Subcutaneous abdominal adipose tissue (tissue), 5 donors: Measurements from ENCODE around the gene SDC3.
"Not testable (repeated sequence)": the region's sequence is repeated elsewhere in the genome, so short reads cannot be mapped to it uniquely, and the experiment has no call there.

ENCODE experiments used
- H3K27ac ChIP-seq: one replicate; pipeline ENCODE4 v1.7.0; 2013; ENCODE audit warnings: low read depth, mild to moderate bottlenecking, inconsistent platforms, low read length, moderate library complexity
- H3K27me3 ChIP-seq, 5 donors: one replicate each; pipeline ENCODE4 v1.7.0; 2013; ENCODE audit warnings: low read length in 5 of 5, inconsistent platforms in 1 of 5; ENCODE audit not compliant: control insufficient read depth in 5 of 5, insufficient read depth in 4 of 5
- H3K36me3 ChIP-seq, 5 donors: one replicate each; pipeline ENCODE4 v1.7.0; 2013; ENCODE audit warnings: low read length in 5 of 5; ENCODE audit not compliant: control insufficient read depth in 5 of 5, insufficient read depth in 5 of 5
- H3K4me1 ChIP-seq, 5 donors: one replicate each; pipeline ENCODE4 v1.7.0; 2013; ENCODE audit warnings: low read length in 5 of 5, mild to moderate bottlenecking in 3 of 5, moderate library complexity in 1 of 5; ENCODE audit not compliant: control insufficient read depth in 5 of 5, insufficient read depth in 5 of 5
- H3K4me3 ChIP-seq, 5 donors: one replicate each; pipeline ENCODE4 v1.7.0; 2013; ENCODE audit warnings: low read length in 5 of 5, low read depth in 1 of 5
- H3K9ac ChIP-seq, 5 donors: one replicate each; pipeline ENCODE4 v1.7.0; 2013; ENCODE audit warnings: low read length in 5 of 5, mild to moderate bottlenecking in 4 of 5, moderate library complexity in 3 of 5
- H3K9me3 ChIP-seq, 5 donors: one replicate each; pipeline ENCODE4 v1.7.0; 2013; ENCODE audit warnings: low read length in 5 of 5; ENCODE audit not compliant: control insufficient read depth in 5 of 5
- donor health status: healthy.
- donor health status: healthy.
- donor health status: healthy.
- donor health status: healthy.
- donor health status: healthy.

SDC3 gene

GRCh38 chr1:30870035-30870434 is 38.5 kb downstream of the SDC3 start:
- Histone ChIP-seq H3K27ac (no peak overlapping the region), H3K9ac (no peak overlapping the region), H3K4me3 (no peak overlapping the region), H3K27me3 (no peaks in the 10 kb centered on the region), H3K9me3 (peaks cover 0 to 14% (median 7%) of the 10 kb centered on the region in 5 donors), H3K36me3 (peaks cover 0 to 49% (median 31%) of the 10 kb centered on the region in 5 donors), H3K4me1 (peaks cover 0 to 5% (median 0%) of the 10 kb centered on the region in 5 donors)

GRCh38 chr1:30868833-30869435 is 39.6 kb downstream of the SDC3 start:
- Histone ChIP-seq H3K9ac (no peak overlapping the region), H3K27me3 (no peaks in the 10 kb centered on the region), H3K9me3 (peaks cover 0 to 14% (median 7%) of the 10 kb centered on the region in 5 donors), H3K4me3 (no peak overlapping the region), H3K4me1 (no peaks in the 10 kb centered on the region), H3K36me3 (peaks cover 0 to 38% (median 22%) of the 10 kb centered on the region in 5 donors), H3K27ac (no peak overlapping the region)

GRCh38 chr1:30868057-30868456 is 40.5 kb downstream of the SDC3 start:
- not testable (repeated sequence) for H3K4me3 ChIP-seq, H3K27ac ChIP-seq, H3K9ac ChIP-seq, H3K9me3 ChIP-seq, H3K27me3 ChIP-seq, H3K4me1 ChIP-seq
- H3K36me3 ChIP-seq, result peaks cover 0 to 29% (median 14%) of the 10 kb centered on the region in 5 donors

- H3K27ac ChIP-seq, result no peak overlapping the region
- no peak overlapping the region for H3K4me3 ChIP-seq
- H3K9ac ChIP-seq, result no peak overlapping the region
- H3K36me3 ChIP-seq, result peaks cover 0 to 24% (median 9%) of the 10 kb centered on the region in 5 donors
- no peaks in the 10 kb centered on the region for H3K4me1 ChIP-seq
- H3K27me3 ChIP-seq, result no peaks in the 10 kb centered on the region
- peaks cover 0 to 1% (median under 1%) of the 10 kb centered on the region in 5 donors for H3K9me3 ChIP-seq
Measured at GRCh38 chr1:30867537-30867936, 41.0 kb downstream of the SDC3 start.

GRCh38 chr1:30866594-30866993 is 42.0 kb downstream of the SDC3 start:
- no peak overlapping the region for H3K27ac ChIP-seq
- H3K4me1 ChIP-seq, result peaks cover 0 to under 1% (median 0%) of the 10 kb centered on the region in 5 donors
- H3K36me3 ChIP-seq, result peaks cover 0 to 15% (median 0%) of the 10 kb centered on the region in 5 donors

GRCh38 chr1:30864681-30865080 is 43.9 kb downstream of the SDC3 start:
- H3K27me3 ChIP-seq, result no peaks in the 10 kb centered on the region

More at GRCh38 chr1:30866594-30866993, 42.0 kb downstream of the SDC3 start:
- Histone ChIP-seq H3K27me3 (no peaks in the 10 kb centered on the region), H3K4me3 (no peak overlapping the region), H3K9me3 (no peaks in the 10 kb centered on the region), H3K9ac (no peak overlapping the region)

GRCh38 chr1:30863858-30864604 is 44.5 kb downstream of the SDC3 start:
- Histone ChIP-seq H3K27ac (no peak overlapping the region), H3K4me3 (no peak overlapping the region), H3K9me3 (no peaks in the 10 kb centered on the region), H3K4me1 (peaks cover 0 to 9% (median 2%) of the 10 kb centered on the region in 5 donors), H3K9ac (no peak overlapping the region), H3K36me3 (peaks cover 0 to 3% (median 0%) of the 10 kb centered on the region in 5 donors), H3K27me3 (no peaks in the 10 kb centered on the region)

More at GRCh38 chr1:30864681-30865080, 43.9 kb downstream of the SDC3 start:
- Histone ChIP-seq H3K36me3 (peaks cover 0 to 3% (median 0%) of the 10 kb centered on the region in 5 donors), H3K9ac (no peak overlapping the region), H3K4me3 (no peak overlapping the region), H3K27ac (no peak overlapping the region), H3K4me1 (peaks cover 0 to 8% (median 2%) of the 10 kb centered on the region in 5 donors), H3K9me3 (no peaks in the 10 kb centered on the region)

GRCh38 chr1:30860320-30860652 is 48.3 kb downstream of the SDC3 start:
- H3K9me3 ChIP-seq, result no peaks in the 10 kb centered on the region
- H3K27ac ChIP-seq, result no peak overlapping the region
- H3K4me3 ChIP-seq, result no peak overlapping the region
- no peaks in the 10 kb centered on the region for H3K36me3 ChIP-seq
- H3K4me1 ChIP-seq, result peaks cover 0 to 23% (median 5%) of the 10 kb centered on the region in 5 donors
- H3K27me3 ChIP-seq, result no peaks in the 10 kb centered on the region
- H3K9ac ChIP-seq, result no peak overlapping the region

GRCh38 chr1:30857964-30858363 is 50.6 kb downstream of the SDC3 start:
- Histone ChIP-seq H3K9me3 (no peaks in the 10 kb centered on the region), H3K9ac (no peak overlapping the region), H3K4me3 (no peak overlapping the region), H3K36me3 (no peaks in the 10 kb centered on the region), H3K4me1 (peaks cover 2 to 34% (median 13%) of the 10 kb centered on the region in 5 donors), H3K27me3 (no peaks in the 10 kb centered on the region), H3K27ac (no peak overlapping the region)

GRCh38 chr1:30857062-30857461 is 51.5 kb downstream of the SDC3 start:
- Histone ChIP-seq H3K9me3 (no peaks in the 10 kb centered on the region), H3K36me3 (no peaks in the 10 kb centered on the region), H3K27ac (no peak overlapping the region), H3K27me3 (no peaks in the 10 kb centered on the region), H3K4me1 (peaks cover 5 to 43% (median 13%) of the 10 kb centered on the region in 5 donors), H3K4me3 (no peak overlapping the region), H3K9ac (no peak overlapping the region)
